Esophagus squamous epithelium (tissue), 4 donors: ENCODE data around the gene GPC6.

Experiments
- CTCF ChIP-seq, 6 experiments: fragments of 450-650 bp in 4 of 6; fragments of 200-600 bp in 2 of 6; sonication (generic) in 2 of 6; IDR thresholded peaks; one replicate each; pipeline ENCODE4 v1.5.1; 2016 to 2019; ENCODE audit warnings: antibody characterized with exemption in 6 of 6, mild to moderate bottlenecking in 4 of 6, moderate library complexity in 4 of 6
- POLR2A ChIP-seq, 4 donors: fragments of 450-650 bp; IDR thresholded peaks; one replicate each; pipeline ENCODE4 v1.6.1; 2017; ENCODE audit warnings: antibody characterized with exemption in 4 of 4, mild to moderate bottlenecking in 4 of 4, moderate library complexity in 3 of 4

- TF ChIP-seq POLR2A (IDR thresholded peaks at IDR 0.05): no peak
- TF ChIP-seq CTCF (IDR thresholded peaks at IDR 0.05): no peak
These were observed 162.1 kb downstream of the GPC6 start for GRCh38 chr13:93388701-93389100.
